ENCODE measurements around the gene VPS51.

Gene VPS51

GRCh38 chr11:65065851-65066250 lies 30.2 kb upstream of the VPS51 start:
- Histone ChIP-seq H3K36me3 (ENCODE audit: low read depth) (no peaks in the 10 kb centered on the region), H3K4me1 (ENCODE audit: insufficient read depth, poor library complexity, severe bottlenecking) (no peaks in the 10 kb centered on the region), H3K4me3 (ENCODE audit: severe bottlenecking) (no peak overlapping the region), H3K9me3 (ENCODE audit: severe bottlenecking) (no peaks in the 10 kb centered on the region), H3K27ac (ENCODE audit: poor library complexity, severe bottlenecking) (no peak overlapping the region), H3K27me3 (ENCODE audit: insufficient read depth, poor library complexity, severe bottlenecking) (no peaks in the 10 kb centered on the region)
- TF ChIP-seq CTCF (IDR thresholded peaks at IDR 0.05; ENCODE audit: poor library complexity, severe bottlenecking): no peak
- no peak for DNase-seq (ENCODE audit: low spot score)
- no peak for ATAC-seq (ENCODE audit: low read depth)

GRCh38 chr11:65066315-65066714 lies 29.7 kb upstream of the VPS51 start:
- DNase-seq (ENCODE audit: low spot score) (no peak), ATAC-seq (ENCODE audit: low read depth) (no peak)
- H3K36me3 ChIP-seq (ENCODE audit: low read depth): no peaks in the 10 kb centered on the region
- no peaks in the 10 kb centered on the region for H3K4me1 ChIP-seq (ENCODE audit: insufficient read depth, poor library complexity, severe bottlenecking)
- TF ChIP-seq CTCF (IDR thresholded peaks at IDR 0.05; ENCODE audit: poor library complexity, severe bottlenecking): no peak
- H3K27me3 ChIP-seq (ENCODE audit: insufficient read depth, poor library complexity, severe bottlenecking): no peaks in the 10 kb centered on the region
- no peaks in the 10 kb centered on the region for H3K9me3 ChIP-seq (ENCODE audit: severe bottlenecking)
- no peak overlapping the region for H3K4me3 ChIP-seq (ENCODE audit: severe bottlenecking)
- H3K27ac ChIP-seq (ENCODE audit: poor library complexity, severe bottlenecking): no peak overlapping the region

- Histone ChIP-seq H3K27me3 (ENCODE audit: insufficient read depth, poor library complexity, severe bottlenecking) (no peaks in the 10 kb centered on the region), H3K27ac (ENCODE audit: poor library complexity, severe bottlenecking) (no peak overlapping the region), H3K4me1 (ENCODE audit: insufficient read depth, poor library complexity, severe bottlenecking) (no peaks in the 10 kb centered on the region), H3K36me3 (ENCODE audit: low read depth) (no peaks in the 10 kb centered on the region), H3K9me3 (ENCODE audit: severe bottlenecking) (no peaks in the 10 kb centered on the region), H3K4me3 (ENCODE audit: severe bottlenecking) (no peak overlapping the region)
- TF ChIP-seq CTCF (IDR thresholded peaks at IDR 0.05; ENCODE audit: poor library complexity, severe bottlenecking): no peak
- DNase-seq (ENCODE audit: low spot score) (no peak), ATAC-seq (ENCODE audit: low read depth) (no peak)
Observed at GRCh38 chr11:65066805-65067291, 29.2 kb upstream of the VPS51 start.

- Histone ChIP-seq H3K36me3 (ENCODE audit: low read depth) (no peaks in the 10 kb centered on the region), H3K9me3 (ENCODE audit: severe bottlenecking) (no peaks in the 10 kb centered on the region), H3K4me3 (ENCODE audit: severe bottlenecking) (no peak overlapping the region), H3K27ac (ENCODE audit: poor library complexity, severe bottlenecking) (no peak overlapping the region), H3K27me3 (ENCODE audit: insufficient read depth, poor library complexity, severe bottlenecking) (no peaks in the 10 kb centered on the region), H3K4me1 (ENCODE audit: insufficient read depth, poor library complexity, severe bottlenecking) (no peaks in the 10 kb centered on the region)
- DNase-seq (ENCODE audit: low spot score): no peak
- no peak for ATAC-seq (ENCODE audit: low read depth)
- no peak for TF ChIP-seq CTCF (IDR thresholded peaks at IDR 0.05; ENCODE audit: poor library complexity, severe bottlenecking)
Observed at GRCh38 chr11:65067446-65067845, 28.6 kb upstream of the VPS51 start.

GRCh38 chr11:65069217-65069616 lies 26.8 kb upstream of the VPS51 start:
- Histone ChIP-seq H3K4me1 (ENCODE audit: insufficient read depth, poor library complexity, severe bottlenecking) (no peaks in the 10 kb centered on the region), H3K27me3 (ENCODE audit: insufficient read depth, poor library complexity, severe bottlenecking) (no peaks in the 10 kb centered on the region), H3K4me3 (ENCODE audit: severe bottlenecking) (no peak overlapping the region), H3K36me3 (ENCODE audit: low read depth) (no peaks in the 10 kb centered on the region), H3K9me3 (ENCODE audit: severe bottlenecking) (no peaks in the 10 kb centered on the region), H3K27ac (ENCODE audit: poor library complexity, severe bottlenecking) (no peak overlapping the region)
- ATAC-seq (ENCODE audit: low read depth) (no peak), DNase-seq (ENCODE audit: low spot score) (no peak)
- TF ChIP-seq CTCF (IDR thresholded peaks at IDR 0.05; ENCODE audit: poor library complexity, severe bottlenecking): no peak
